ENCODE measurements around the gene PGAP2. TPM values are rescaled to one million over a fixed set of nuclear protein-coding genes. Genes with fewer than 3 reads are reported as not detected.

The PGAP2 gene
- polyA plus RNA-seq, 2 of the 4 experiments (the other 2 are of a cell fraction): 32.4 to 35.2 TPM

DNA sequence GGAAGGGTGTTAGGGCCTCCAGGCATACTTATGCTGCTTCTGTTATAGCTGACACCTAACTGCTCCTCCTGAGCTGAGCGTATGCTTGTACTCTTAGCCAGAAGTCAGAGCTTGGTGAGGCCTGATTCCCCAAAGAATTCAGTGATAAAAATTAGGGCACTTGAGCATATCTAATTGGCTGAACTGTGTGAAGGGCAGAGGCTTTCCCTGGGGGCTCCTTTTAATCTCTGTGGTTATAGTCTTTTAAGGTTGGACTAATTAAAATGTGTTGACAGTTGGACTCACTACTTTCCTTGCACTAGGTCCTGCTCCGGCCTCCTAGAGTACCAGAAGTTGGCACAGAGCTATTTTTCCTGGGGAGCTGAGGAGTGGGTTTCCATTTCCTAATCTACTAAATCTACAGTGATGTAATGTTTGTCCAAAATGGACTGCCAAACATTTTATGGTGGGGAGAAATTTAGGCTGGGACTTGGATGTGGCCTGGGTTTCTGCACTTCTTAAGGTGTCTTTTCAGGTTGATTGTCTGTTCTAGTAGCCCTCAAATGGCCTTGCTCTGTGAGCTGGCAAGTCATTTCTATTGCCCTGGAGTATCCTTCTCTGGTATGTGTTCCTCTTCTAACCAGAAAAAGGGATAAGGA, 65.5 kb downstream of the PGAP2 start:
- FAIRE-seq (no peak), ATAC-seq (no peak), DNase-seq (ENCODE audit: low read depth in 1 of 2, low spot score in 1 of 2) (no peak)
- POLR2A ChIA-PET: no interaction called here
- H3K9me3 ChIP-seq: no peaks in the 10 kb centered on the region
- no peak overlapping the region for H3K4me3 ChIP-seq
- WGBS (ENCODE audit: missing lambda C conversion rate): 98% methylated on average over 2 of the region's 2 CpGs
- CTCF ChIA-PET: interaction anchor here (0.5 to 7.3 kb wide), 4 partner anchors 14 to 409 kb away, joined by 3 to 46 read pairs (median 12); partner anchors contain the start of gene STIM1
- no peak for TF ChIP-seq NPAS2 (CRISPR knock-in tag; IDR thresholded peaks at IDR 0.05; ENCODE audit: borderline replicate concordance)
- no peak for TF ChIP-seq POLR2A (IDR thresholded peaks at IDR 0.05; ENCODE audit: low read length)
- no peak for TF ChIP-seq MYC (IDR thresholded peaks at IDR 0.05; ENCODE audit: borderline replicate concordance, low read length)
- TF ChIP-seq, protein P1, sequence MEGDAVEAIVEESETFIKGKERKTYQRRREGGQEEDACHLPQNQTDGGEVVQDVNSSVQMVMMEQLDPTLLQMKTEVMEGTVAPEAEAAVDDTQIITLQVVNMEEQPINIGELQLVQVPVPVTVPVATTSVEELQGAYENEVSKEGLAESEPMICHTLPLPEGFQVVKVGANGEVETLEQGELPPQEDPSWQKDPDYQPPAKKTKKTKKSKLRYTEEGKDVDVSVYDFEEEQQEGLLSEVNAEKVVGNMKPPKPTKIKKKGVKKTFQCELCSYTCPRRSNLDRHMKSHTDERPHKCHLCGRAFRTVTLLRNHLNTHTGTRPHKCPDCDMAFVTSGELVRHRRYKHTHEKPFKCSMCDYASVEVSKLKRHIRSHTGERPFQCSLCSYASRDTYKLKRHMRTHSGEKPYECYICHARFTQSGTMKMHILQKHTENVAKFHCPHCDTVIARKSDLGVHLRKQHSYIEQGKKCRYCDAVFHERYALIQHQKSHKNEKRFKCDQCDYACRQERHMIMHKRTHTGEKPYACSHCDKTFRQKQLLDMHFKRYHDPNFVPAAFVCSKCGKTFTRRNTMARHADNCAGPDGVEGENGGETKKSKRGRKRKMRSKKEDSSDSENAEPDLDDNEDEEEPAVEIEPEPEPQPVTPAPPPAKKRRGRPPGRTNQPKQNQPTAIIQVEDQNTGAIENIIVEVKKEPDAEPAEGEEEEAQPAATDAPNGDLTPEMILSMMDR (IDR thresholded peaks at IDR 0.05): no peak
- no peak for TF ChIP-seq CBX8 (IDR thresholded peaks at IDR 0.05)
- no peak for TF ChIP-seq CBX2 (IDR thresholded peaks at IDR 0.05; ENCODE audit: borderline replicate concordance, low read depth)
- no peak for TF ChIP-seq ESRRA (IDR thresholded peaks at IDR 0.05; ENCODE audit: borderline replicate concordance, low read length)
- TF ChIP-seq HOXB13 (CRISPR knock-in tag; IDR thresholded peaks at IDR 0.05; ENCODE audit: low read depth): no peak
- no peak for TF ChIP-seq RNF2 (IDR thresholded peaks at IDR 0.05; ENCODE audit: borderline replicate concordance, low read depth)
- TF ChIP-seq, protein P2, sequence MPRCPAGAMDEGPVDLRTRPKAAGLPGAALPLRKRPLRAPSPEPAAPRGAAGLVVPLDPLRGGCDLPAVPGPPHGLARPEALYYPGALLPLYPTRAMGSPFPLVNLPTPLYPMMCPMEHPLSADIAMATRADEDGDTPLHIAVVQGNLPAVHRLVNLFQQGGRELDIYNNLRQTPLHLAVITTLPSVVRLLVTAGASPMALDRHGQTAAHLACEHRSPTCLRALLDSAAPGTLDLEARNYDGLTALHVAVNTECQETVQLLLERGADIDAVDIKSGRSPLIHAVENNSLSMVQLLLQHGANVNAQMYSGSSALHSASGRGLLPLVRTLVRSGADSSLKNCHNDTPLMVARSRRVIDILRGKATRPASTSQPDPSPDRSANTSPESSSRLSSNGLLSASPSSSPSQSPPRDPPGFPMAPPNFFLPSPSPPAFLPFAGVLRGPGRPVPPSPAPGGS (IDR thresholded peaks at IDR 0.05): no peak
- TF ChIP-seq, protein P3, sequence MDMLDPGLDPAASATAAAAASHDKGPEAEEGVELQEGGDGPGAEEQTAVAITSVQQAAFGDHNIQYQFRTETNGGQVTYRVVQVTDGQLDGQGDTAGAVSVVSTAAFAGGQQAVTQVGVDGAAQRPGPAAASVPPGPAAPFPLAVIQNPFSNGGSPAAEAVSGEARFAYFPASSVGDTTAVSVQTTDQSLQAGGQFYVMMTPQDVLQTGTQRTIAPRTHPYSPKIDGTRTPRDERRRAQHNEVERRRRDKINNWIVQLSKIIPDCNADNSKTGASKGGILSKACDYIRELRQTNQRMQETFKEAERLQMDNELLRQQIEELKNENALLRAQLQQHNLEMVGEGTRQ (IDR thresholded peaks at IDR 0.05): no peak
- TF ChIP-seq EP300 (IDR thresholded peaks at IDR 0.05): no peak
- TF ChIP-seq NFE2L2 (conservative IDR thresholded peaks at IDR 0.05; ENCODE audit: low read length): no peak
- TF ChIP-seq HOXA7 (CRISPR knock-in tag; IDR thresholded peaks at IDR 0.05): no peak
- H3K27ac ChIP-seq: no peak overlapping the region
- H3K4me2 ChIP-seq: no peak overlapping the region
- H3K4me1 ChIP-seq: peaks cover 17% of the 10 kb centered on the region

Small RNA genes lying within 50 kb of the gene (small RNA-seq; reads per million reads assigned to genes)
- gene RNU7-50P: 0 reads per million in 6 experiments

Other genes starting within 250 kb of the PGAP2 start
- 0.08 and 0.12 TPM in 2 replicates for gene ART5, start 166.6 kb upstream of the PGAP2 start, polyA plus RNA-seq (2011; rRNA removed)
- 0.22 to 0.30 TPM in 2 of 3 replicates, not detected in the other for gene ART5, start 166.6 kb upstream of the PGAP2 start, polyA plus RNA-seq (2017; fragmentation: RNase III; extraction: RNeasy Plus Mini Kit Qiagen cat#74134 plus additional on column Dnase treatment)
- gene ART1, start 163.4 kb upstream of the PGAP2 start, polyA plus RNA-seq (2011; rRNA removed): not detected in 2 replicates
- not detected in 3 replicates for gene ART1, start 163.4 kb upstream of the PGAP2 start, polyA plus RNA-seq (2017; fragmentation: RNase III; extraction: RNeasy Plus Mini Kit Qiagen cat#74134 plus additional on column Dnase treatment)
- gene CHRNA10, start 137.2 kb upstream of the PGAP2 start, polyA plus RNA-seq (2011; rRNA removed): 0.44 and 0.61 TPM in 2 replicates
- 0.85 to 1.1 TPM (median 0.87 TPM) in 3 replicates for gene CHRNA10, start 137.2 kb upstream of the PGAP2 start, polyA plus RNA-seq (2017; fragmentation: RNase III; extraction: RNeasy Plus Mini Kit Qiagen cat#74134 plus additional on column Dnase treatment)
- 121 and 152 TPM in 2 replicates for gene NUP98, start 11.0 kb upstream of the PGAP2 start, polyA plus RNA-seq (2011; rRNA removed)
- gene NUP98, start 11.0 kb upstream of the PGAP2 start, polyA plus RNA-seq (2017; fragmentation: RNase III; extraction: RNeasy Plus Mini Kit Qiagen cat#74134 plus additional on column Dnase treatment): 51.9 to 54.2 TPM (median 53.0 TPM) in 3 replicates
- 41.1 and 54.3 TPM in 2 replicates for gene RHOG, start 32.4 kb downstream of the PGAP2 start, polyA plus RNA-seq (2011; rRNA removed)
- gene RHOG, start 32.4 kb downstream of the PGAP2 start, polyA plus RNA-seq (2017; fragmentation: RNase III; extraction: RNeasy Plus Mini Kit Qiagen cat#74134 plus additional on column Dnase treatment): 55.0 to 64.3 TPM (median 62.2 TPM) in 3 replicates
- gene STIM1, start 47.1 kb downstream of the PGAP2 start, polyA plus RNA-seq (2011; rRNA removed): 38.7 and 42.5 TPM in 2 replicates
- gene STIM1, start 47.1 kb downstream of the PGAP2 start, polyA plus RNA-seq (2017; fragmentation: RNase III; extraction: RNeasy Plus Mini Kit Qiagen cat#74134 plus additional on column Dnase treatment): 32.8 to 35.3 TPM (median 35.2 TPM) in 3 replicates

Measured in A549 (cell line).